PFSK-1 (cell line): ENCODE measurements around the gene MAPKAPK2.

Source experiments
- FOXP2 ChIP-seq: optimal IDR thresholded peaks from 2 replicates; pipeline ENCODE3; 2011; ENCODE audit warnings: borderline replicate concordance, control low read depth, inconsistent platforms; ENCODE audit not compliant: insufficient read depth; ENCODE audit errors: extremely low read length, extremely low read depth
- POLR2AphosphoS5 ChIP-seq: IDR thresholded peaks from 2 replicates; pipeline ENCODE4 v1.6.1; 2012; ENCODE audit warnings: low read depth, mild to moderate bottlenecking, control low read depth, low read length, moderate library complexity
- REST ChIP-seq, 2 experiments: IDR thresholded peaks; 2 replicates each; pipeline versions ENCODE4 v1.6.1 to v1.8.0; 2011 to 2012; ENCODE audit warnings: low read depth in 2 of 2, low read length in 2 of 2, control low read depth in 1 of 2, inconsistent platforms in 1 of 2, mild to moderate bottlenecking in 1 of 2, moderate library complexity in 1 of 2; ENCODE audit not compliant: insufficient read depth in 1 of 2
- SIN3A ChIP-seq: IDR thresholded peaks from 2 replicates; pipeline ENCODE4 v1.6.1; 2012; ENCODE audit warnings: mild to moderate bottlenecking, low read length, moderate library complexity, borderline replicate concordance; ENCODE audit not compliant: insufficient read depth
- TAF1 ChIP-seq: IDR thresholded peaks from 2 replicates; pipeline ENCODE4 v1.6.1; 2012; ENCODE audit warnings: low read length, control low read depth, borderline replicate concordance; ENCODE audit not compliant: insufficient read depth

MAPKAPK2 gene

GRCh38 chr1:206741142-206741701 lies 56.5 kb downstream of the MAPKAPK2 start:
- no peak for TF ChIP-seq TAF1
- TF ChIP-seq FOXP2: no peak
- TF ChIP-seq SIN3A: no peak
- TF ChIP-seq REST (IDR thresholded peaks at IDR 0.05; ENCODE audit: insufficient read depth in 1 of 2, low read depth in 2 of 2, low read length in 2 of 2): no peak
- no peak for TF ChIP-seq POLR2AphosphoS5

- no peak for TF ChIP-seq POLR2AphosphoS5
- no peak for TF ChIP-seq SIN3A
- no peak for TF ChIP-seq REST (IDR thresholded peaks at IDR 0.05; ENCODE audit: insufficient read depth in 1 of 2, low read depth in 2 of 2, low read length in 2 of 2)
- TF ChIP-seq FOXP2: no peak
- no peak for TF ChIP-seq TAF1
Measured at GRCh38 chr1:206742719-206743383, 58.1 kb downstream of the MAPKAPK2 start.

GRCh38 chr1:206744683-206745082 lies 60.0 kb downstream of the MAPKAPK2 start:
- TF ChIP-seq REST (IDR thresholded peaks at IDR 0.05; ENCODE audit: insufficient read depth in 1 of 2, low read depth in 2 of 2, low read length in 2 of 2) (no peak), POLR2AphosphoS5 (no peak), SIN3A (no peak), FOXP2 (no peak), TAF1 (no peak)

GRCh38 chr1:206745301-206745700 lies 60.6 kb downstream of the MAPKAPK2 start:
- TF ChIP-seq SIN3A: no peak
- TF ChIP-seq TAF1: no peak
- TF ChIP-seq REST (IDR thresholded peaks at IDR 0.05; ENCODE audit: insufficient read depth in 1 of 2, low read depth in 2 of 2, low read length in 2 of 2): no peak
- no peak for TF ChIP-seq FOXP2
- TF ChIP-seq POLR2AphosphoS5: no peak
